ENCODE results near the gene FLNA. TPM values are rescaled to one million over a fixed set of nuclear protein-coding genes. Genes with fewer than 3 reads are reported as not detected.

The FLNA gene
- total RNA-seq, 2 donors from 2014 or later, result 574 to 727 TPM

- H3K27ac Mint-ChIP-seq, result peak overlapping the region; percentile 45 to 58
- H3K4me3 Mint-ChIP-seq, result no peak overlapping the region
- H3K36me3 Mint-ChIP-seq, result no peaks in the 10 kb centered on the region
- ATAC-seq (no peak), DNase-seq (ENCODE audit: low spot score) (no peak)
- no peaks in the 10 kb centered on the region for H3K9me3 Mint-ChIP-seq
- H3K4me1 Mint-ChIP-seq (ENCODE audit: low read depth in 2 of 2), result peaks cover 10 to 23% of the 10 kb centered on the region in 2 donors
- H3K27me3 Mint-ChIP-seq, result no peaks in the 10 kb centered on the region
Observed at GRCh38 chrX:154376774-154377173, 2.3 kb upstream of the FLNA start.

GRCh38 chrX:154375156-154375504, 696 bp upstream of the FLNA start:
- Mint-ChIP-seq H3K9me3 (no peaks in the 10 kb centered on the region), H3K4me3 (no peak overlapping the region), H3K27me3 (no peaks in the 10 kb centered on the region), H3K36me3 (no peaks in the 10 kb centered on the region), H3K27ac (no peak overlapping the region), H3K4me1 (ENCODE audit: low read depth in 2 of 2) (peaks cover 5 to 18% of the 10 kb centered on the region in 2 donors)
- no peak for DNase-seq (ENCODE audit: low spot score)
- ATAC-seq, result no peak

- no peaks in the 10 kb centered on the region for H3K36me3 Mint-ChIP-seq
- no peak for DNase-seq (ENCODE audit: low spot score)
- no peak for ATAC-seq
Observed at GRCh38 chrX:154373340-154374306, 811 bp downstream of the FLNA start.

GRCh38 chrX:154372612-154373022, 1.8 kb downstream of the FLNA start:
- peak overlapping the region; percentile 80 for H3K4me3 Mint-ChIP-seq
- no peaks in the 10 kb centered on the region for H3K9me3 Mint-ChIP-seq
- ATAC-seq (peak in 1 of 2 donors; percentile 18), DNase-seq (ENCODE audit: low spot score) (no peak)
- H3K27ac Mint-ChIP-seq, result peak overlapping the region; percentile 51 to 88
- peaks cover 12 to 26% of the 10 kb centered on the region in 2 donors for H3K4me1 Mint-ChIP-seq (ENCODE audit: low read depth in 2 of 2)
- H3K36me3 Mint-ChIP-seq, result no peaks in the 10 kb centered on the region
- H3K27me3 Mint-ChIP-seq, result no peaks in the 10 kb centered on the region

More at GRCh38 chrX:154373340-154374306, 811 bp downstream of the FLNA start:
- H3K27me3 Mint-ChIP-seq, result no peaks in the 10 kb centered on the region
- no peak overlapping the region for H3K27ac Mint-ChIP-seq
- peak overlapping the region; percentile 80 for H3K4me3 Mint-ChIP-seq
- no peaks in the 10 kb centered on the region for H3K9me3 Mint-ChIP-seq
- peaks cover 5 to 20% of the 10 kb centered on the region in 2 donors for H3K4me1 Mint-ChIP-seq (ENCODE audit: low read depth in 2 of 2)

GRCh38 chrX:154371789-154372300, 2.6 kb downstream of the FLNA start:
- H3K4me3 Mint-ChIP-seq, result peak overlapping the region; percentile 80
- no peaks in the 10 kb centered on the region for H3K27me3 Mint-ChIP-seq
- DNase-seq (ENCODE audit: low spot score) (no peak), ATAC-seq (no peak)
- peaks cover 12 to 27% of the 10 kb centered on the region in 2 donors for H3K4me1 Mint-ChIP-seq (ENCODE audit: low read depth in 2 of 2)
- H3K36me3 Mint-ChIP-seq, result no peaks in the 10 kb centered on the region
- peak overlapping the region in 1 of 2 donors; percentile 88 for H3K27ac Mint-ChIP-seq
- no peaks in the 10 kb centered on the region for H3K9me3 Mint-ChIP-seq

GRCh38 chrX:154371017-154371788, 3.2 kb downstream of the FLNA start:
- peak; percentile 95 for DNase-seq (ENCODE audit: low spot score)
- H3K9me3 Mint-ChIP-seq, result no peaks in the 10 kb centered on the region
- H3K27ac Mint-ChIP-seq, result no peak overlapping the region
- ATAC-seq, result peak; percentile 78 to 80
- no peaks in the 10 kb centered on the region for H3K27me3 Mint-ChIP-seq
- peak overlapping the region; percentile 87 for H3K4me3 Mint-ChIP-seq
- H3K36me3 Mint-ChIP-seq, result no peaks in the 10 kb centered on the region
- H3K4me1 Mint-ChIP-seq (ENCODE audit: low read depth in 2 of 2), result peaks cover 12 to 31% of the 10 kb centered on the region in 2 donors

- Mint-ChIP-seq H3K4me3 (peak overlapping the region; percentile 87), H3K27ac (peak overlapping the region; percentile 85 to 86), H3K36me3 (no peaks in the 10 kb centered on the region), H3K9me3 (no peaks in the 10 kb centered on the region), H3K4me1 (ENCODE audit: low read depth in 2 of 2) (peaks cover 12 to 35% of the 10 kb centered on the region in 2 donors), H3K27me3 (no peaks in the 10 kb centered on the region)
- ATAC-seq (no peak), DNase-seq (ENCODE audit: low spot score) (no peak)
Observed at GRCh38 chrX:154370300-154371016, 4.0 kb downstream of the FLNA start.

- ATAC-seq (peak in 1 of 2 donors; percentile 19), DNase-seq (ENCODE audit: low spot score) (no peak)
- Mint-ChIP-seq H3K36me3 (no peaks in the 10 kb centered on the region), H3K27me3 (no peaks in the 10 kb centered on the region), H3K27ac (peak overlapping the region; percentile 85 to 86), H3K9me3 (no peaks in the 10 kb centered on the region), H3K4me1 (ENCODE audit: low read depth in 2 of 2) (peaks cover 12 to 38% of the 10 kb centered on the region in 2 donors), H3K4me3 (peak overlapping the region; percentile 87)
Observed at GRCh38 chrX:154369449-154370299, 4.8 kb downstream of the FLNA start.

- H3K36me3 Mint-ChIP-seq, result no peaks in the 10 kb centered on the region
- ATAC-seq (peak; percentile 79 to 84), DNase-seq (ENCODE audit: low spot score) (peak; percentile 98)
- no peaks in the 10 kb centered on the region for H3K27me3 Mint-ChIP-seq
- H3K9me3 Mint-ChIP-seq, result no peaks in the 10 kb centered on the region
- peaks cover 12 to 39% of the 10 kb centered on the region in 2 donors for H3K4me1 Mint-ChIP-seq (ENCODE audit: low read depth in 2 of 2)
- H3K27ac Mint-ChIP-seq, result peak overlapping the region; percentile 85 to 89
- H3K4me3 Mint-ChIP-seq, result peak overlapping the region; percentile 87
Observed at GRCh38 chrX:154368630-154369448, 5.6 kb downstream of the FLNA start.

- H3K9me3 Mint-ChIP-seq, result no peaks in the 10 kb centered on the region
- peaks cover 11 to 42% of the 10 kb centered on the region in 2 donors for H3K4me1 Mint-ChIP-seq (ENCODE audit: low read depth in 2 of 2)
- H3K36me3 Mint-ChIP-seq, result no peaks in the 10 kb centered on the region
- no peak for ATAC-seq
- no peak for DNase-seq (ENCODE audit: low spot score)
- H3K27me3 Mint-ChIP-seq, result no peaks in the 10 kb centered on the region
- peak overlapping the region; percentile 82 for H3K4me3 Mint-ChIP-seq
- H3K27ac Mint-ChIP-seq, result peak overlapping the region; percentile 85 to 89
Observed at GRCh38 chrX:154367474-154368308, 6.7 kb downstream of the FLNA start.

GRCh38 chrX:154366666-154367055, 7.8 kb downstream of the FLNA start:
- peaks cover 6 to 37% of the 10 kb centered on the region in 2 donors for H3K4me1 Mint-ChIP-seq (ENCODE audit: low read depth in 2 of 2)
- H3K27ac Mint-ChIP-seq, result peak overlapping the region; percentile 49 to 66
- no peak for DNase-seq (ENCODE audit: low spot score)
- H3K27me3 Mint-ChIP-seq, result no peaks in the 10 kb centered on the region
- no peak overlapping the region for H3K4me3 Mint-ChIP-seq
- no peaks in the 10 kb centered on the region for H3K9me3 Mint-ChIP-seq
- ATAC-seq, result no peak
- no peaks in the 10 kb centered on the region for H3K36me3 Mint-ChIP-seq
